AG04449 (cell line): ENCODE measurements around the gene CTRB1.

Experiments used
- CTCF ChIA-PET: fragments of 350-600 bp; formaldehyde crosslinking; extraction: SDS; loops from one replicate; lab custom pipeline; 2021; ENCODE audit warnings: antibody characterized with exemption; lab: Yijun Ruan, JAX
- POLR2A ChIA-PET: fragments of 400-600, 350-600 bp; formaldehyde crosslinking; extraction: SDS; loops from one replicate; lab custom pipeline; 2020; ENCODE audit warnings: antibody characterized with exemption, inconsistent platforms; lab: Yijun Ruan, JAX
- DNase-seq: peaks from one replicate; pipeline ENCODE4 v3.0.0-alpha.2; 2010; ENCODE audit warnings: low read depth, low spot score
- H3K4me3 ChIP-seq: 2 replicates; pipeline ENCODE4 v1.5.1; 2011; ENCODE audit warnings: low read depth, mild to moderate bottlenecking, control low read depth, low read length
- TF ChIP-seq, protein P1 (sequence below): IDR thresholded peaks from one replicate; pipeline ENCODE4 v1.5.1; 2011; ENCODE audit warnings: mild to moderate bottlenecking, moderate library complexity, low read length, control low read depth, inconsistent platforms; ENCODE audit not compliant: insufficient read depth; ENCODE audit errors: missing control alignments

Gene CTRB1

DNA sequence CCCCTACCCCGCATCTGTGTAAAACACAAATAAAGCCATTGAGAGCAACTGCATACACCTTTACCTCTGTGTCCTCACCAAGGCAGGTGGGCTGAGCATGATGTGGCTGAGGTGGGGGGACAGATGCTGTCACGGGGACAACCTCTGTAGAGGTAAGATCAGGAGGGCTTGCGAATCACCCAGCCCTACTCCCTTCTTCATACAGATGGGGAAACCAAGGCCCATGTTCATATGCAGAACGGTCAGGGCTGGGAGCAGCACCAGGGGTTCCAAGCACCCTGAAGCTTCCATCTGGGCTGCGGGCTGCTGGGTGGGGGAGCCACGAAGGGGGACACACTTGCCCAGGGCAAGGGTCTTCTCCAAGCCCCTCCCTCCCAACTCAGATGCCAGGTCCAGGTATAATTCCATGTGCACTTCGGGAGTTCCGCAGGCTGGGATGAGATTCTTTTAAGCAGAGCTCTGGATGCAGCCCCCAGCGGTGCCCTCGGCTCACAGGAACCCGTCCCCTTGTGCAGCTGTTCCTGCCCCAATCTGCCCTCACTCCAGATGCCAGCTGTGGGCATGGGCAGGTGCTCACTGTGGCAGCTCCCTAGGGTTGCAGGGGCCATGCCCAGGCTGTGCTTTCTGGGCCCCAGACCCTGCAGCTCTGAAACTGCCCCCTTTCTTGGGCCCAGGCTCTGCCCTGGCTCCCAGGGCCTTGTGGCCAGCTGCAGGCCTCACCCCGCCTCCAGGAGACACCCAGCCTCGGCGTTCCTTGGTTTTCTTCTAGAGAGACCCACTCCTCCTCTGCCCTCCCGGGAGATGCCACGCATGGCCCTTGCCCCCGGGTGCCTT is 9.6 kb downstream of the CTRB1 start:
- no peak for DNase-seq
- no peak overlapping the region for H3K4me3 ChIP-seq
- CTCF ChIA-PET, result interaction anchor here (0.9 to 11.6 kb wide), 3 partner anchors 29 to 175 kb away, joined by 4 to 221 read pairs (median 8); no protein-coding TSS in a partner anchor
- POLR2A ChIA-PET, result interaction anchor here (0.9 kb wide), 1 partner anchor 25 kb away, joined by 3 read pairs; no protein-coding TSS in a partner anchor
- TF ChIP-seq, protein P1, sequence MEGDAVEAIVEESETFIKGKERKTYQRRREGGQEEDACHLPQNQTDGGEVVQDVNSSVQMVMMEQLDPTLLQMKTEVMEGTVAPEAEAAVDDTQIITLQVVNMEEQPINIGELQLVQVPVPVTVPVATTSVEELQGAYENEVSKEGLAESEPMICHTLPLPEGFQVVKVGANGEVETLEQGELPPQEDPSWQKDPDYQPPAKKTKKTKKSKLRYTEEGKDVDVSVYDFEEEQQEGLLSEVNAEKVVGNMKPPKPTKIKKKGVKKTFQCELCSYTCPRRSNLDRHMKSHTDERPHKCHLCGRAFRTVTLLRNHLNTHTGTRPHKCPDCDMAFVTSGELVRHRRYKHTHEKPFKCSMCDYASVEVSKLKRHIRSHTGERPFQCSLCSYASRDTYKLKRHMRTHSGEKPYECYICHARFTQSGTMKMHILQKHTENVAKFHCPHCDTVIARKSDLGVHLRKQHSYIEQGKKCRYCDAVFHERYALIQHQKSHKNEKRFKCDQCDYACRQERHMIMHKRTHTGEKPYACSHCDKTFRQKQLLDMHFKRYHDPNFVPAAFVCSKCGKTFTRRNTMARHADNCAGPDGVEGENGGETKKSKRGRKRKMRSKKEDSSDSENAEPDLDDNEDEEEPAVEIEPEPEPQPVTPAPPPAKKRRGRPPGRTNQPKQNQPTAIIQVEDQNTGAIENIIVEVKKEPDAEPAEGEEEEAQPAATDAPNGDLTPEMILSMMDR, result no peak

DNA sequence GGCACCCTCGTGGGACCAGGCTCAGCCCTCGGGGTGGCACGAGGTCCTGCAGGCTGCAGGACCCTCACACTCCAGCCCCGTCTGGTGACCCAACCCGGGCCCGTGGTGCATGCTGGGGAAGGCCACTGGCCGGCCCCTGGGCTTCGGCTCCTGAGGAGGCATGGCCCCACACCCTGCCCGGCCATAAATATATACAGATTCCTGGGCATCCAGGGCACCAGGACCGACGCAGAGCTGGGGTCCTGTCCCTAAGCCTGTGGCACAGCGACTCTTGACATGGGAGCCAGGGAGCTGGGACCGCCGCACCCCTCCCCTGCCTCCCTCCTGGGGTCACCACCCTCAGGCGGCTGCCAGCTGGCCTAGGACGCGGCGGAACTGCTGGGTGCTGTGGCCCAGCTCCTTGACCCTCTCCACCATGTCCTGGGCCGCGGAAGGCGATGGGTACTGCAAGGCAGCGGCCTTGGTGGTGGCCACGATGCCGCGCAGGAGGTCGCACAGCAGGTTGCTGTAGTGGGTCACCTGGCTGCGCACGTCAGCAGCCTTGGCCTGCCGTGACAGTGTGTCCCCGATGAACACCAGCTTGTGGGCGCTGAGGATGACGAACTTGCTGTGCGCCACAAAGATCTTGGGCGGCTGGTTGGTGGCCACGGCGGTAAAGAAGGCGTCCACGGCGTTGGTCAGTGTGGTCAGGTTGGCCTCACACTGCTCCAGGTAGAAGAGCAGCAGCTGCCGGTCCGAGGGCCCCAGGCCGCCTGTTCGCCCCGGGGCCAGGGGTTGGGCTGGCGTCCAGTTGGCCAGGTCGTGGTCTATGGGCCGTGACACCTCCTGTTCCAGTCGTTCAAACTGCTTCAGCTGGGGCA is 10.6 kb downstream of the CTRB1 start:
- ChIA-PET CTCF (interaction anchor here (10.7 to 11.6 kb wide), 2 partner anchors 153 to 173 kb away, joined by 139 to 221 read pairs; no protein-coding TSS in a partner anchor), POLR2A (no interaction called here)
- no peak overlapping the region for H3K4me3 ChIP-seq
- no peak for DNase-seq
- TF ChIP-seq, protein P1, result no peak

GRCh38 chr16:75230471-75231110 is 11.8 kb downstream of the CTRB1 start:
- TF ChIP-seq, protein P1, result no peak
- ChIA-PET CTCF (interaction anchor here (0.7 to 11.6 kb wide), 4 partner anchors 13 to 172 kb away, joined by 3 to 221 read pairs (median 72); no protein-coding TSS in a partner anchor), POLR2A (no interaction called here)

GRCh38 chr16:75231570-75231969 is 12.8 kb downstream of the CTRB1 start:
- TF ChIP-seq, protein P1, result no peak
- no peak for DNase-seq
- POLR2A ChIA-PET, result no interaction called here
- H3K4me3 ChIP-seq, result no peak overlapping the region
- CTCF ChIA-PET, result interaction anchor here (3.4 to 11.6 kb wide), 4 partner anchors 13 to 171 kb away, joined by 29 to 221 read pairs (median 100); no protein-coding TSS in a partner anchor

More at GRCh38 chr16:75230471-75231110, 11.8 kb downstream of the CTRB1 start:
- no peak overlapping the region for H3K4me3 ChIP-seq
- DNase-seq, result no peak

GRCh38 chr16:75233611-75233938 is 14.8 kb downstream of the CTRB1 start:
- POLR2A ChIA-PET, result interaction anchor here (0.9 to 1.1 kb wide), 3 partner anchors 12 to 25 kb away, joined by 3 to 9 read pairs (median 4); no protein-coding TSS in a partner anchor

More at GRCh38 chr16:75233611-75233938, 14.8 kb downstream of the CTRB1 start:
- no peak for DNase-seq
- CTCF ChIA-PET, result interaction anchor here (0.7 to 11.6 kb wide), 38 partner anchors 9 to 320 kb away, joined by 3 to 221 read pairs (median 5); partner anchors contain the start of genes CFDP1, CTRB1 and TMEM170A
- H3K4me3 ChIP-seq, result no peak overlapping the region
- TF ChIP-seq, protein P1, result no peak
